ENCODE results near the gene SIL1. TPM values are rescaled to one million over a fixed set of nuclear protein-coding genes. Genes with fewer than 3 reads are reported as not detected.
"Not testable (repeated sequence)": the region's sequence is repeated elsewhere in the genome, so short reads cannot be mapped to it uniquely, and the experiment has no call there.

Gene SIL1
- total and polyA plus RNA-seq, 10 donors: 23.4 to 42.3 (median 32.6) TPM

- no peaks in the 10 kb centered on the region for H3K36me3 ChIP-seq
- TF ChIP-seq CTCF (IDR thresholded peaks at IDR 0.05 in 8 of 11, conservative IDR thresholded peaks at IDR 0.05 in 3 of 11): no peak
- TF ChIP-seq POLR2A (IDR thresholded peaks at IDR 0.05): no peak
- TF ChIP-seq POLR2AphosphoS5 (IDR thresholded peaks at IDR 0.05): no peak
- H3K9me3 ChIP-seq: peaks cover 0 to 27% (median 22%) of the 10 kb centered on the region in 8 donors
- intact Hi-C loops (cut with DNase I; ENCODE audit: low total_unique reads): no loop called here
- H3K27me3 ChIP-seq (replicated peaks in 1 of 7): no peaks in the 10 kb centered on the region
- no peak overlapping the region for H3K4me3 ChIP-seq
- H3K27ac ChIP-seq: no peak overlapping the region
- DNase-seq: no peak
- 96 to 98% (median 97%) methylated on average over 1 of the region's 1 CpG for WGBS, 5 donors
- peaks cover 0 to 12% (median 0%) of the 10 kb centered on the region in 6 donors for H3K4me1 ChIP-seq
Measured at GRCh38 chr5:139171779-139172404, 26.3 kb downstream of the SIL1 start.

GRCh38 chr5:139167952-139168720 lies 30.0 kb downstream of the SIL1 start:
- H3K4me1 ChIP-seq: peaks cover 0 to 16% (median 0%) of the 10 kb centered on the region in 6 donors
- TF ChIP-seq POLR2AphosphoS5 (IDR thresholded peaks at IDR 0.05) (no peak), CTCF (IDR thresholded peaks at IDR 0.05 in 8 of 11, conservative IDR thresholded peaks at IDR 0.05 in 3 of 11) (no peak), POLR2A (IDR thresholded peaks at IDR 0.05) (no peak)
- peaks cover 0 to 17% (median 16%) of the 10 kb centered on the region in 8 donors for H3K9me3 ChIP-seq
- no peaks in the 10 kb centered on the region for H3K36me3 ChIP-seq
- H3K4me3 ChIP-seq: no peak overlapping the region
- no peak for DNase-seq
- no peak overlapping the region for H3K27ac ChIP-seq
- H3K27me3 ChIP-seq (replicated peaks in 1 of 7): no peaks in the 10 kb centered on the region
- WGBS, 5 donors: 58 to 72% (median 61%) methylated on average over 5 of the region's 5 CpGs
- intact Hi-C loops (cut with DNase I; ENCODE audit: low total_unique reads): no loop called here

- DNase-seq: no peak
- TF ChIP-seq POLR2AphosphoS5 (IDR thresholded peaks at IDR 0.05) (no peak), POLR2A (IDR thresholded peaks at IDR 0.05) (no peak), CTCF (IDR thresholded peaks at IDR 0.05 in 8 of 11, conservative IDR thresholded peaks at IDR 0.05 in 3 of 11) (no peak)
- H3K4me3 ChIP-seq: no peak overlapping the region
- peaks cover 0 to 13% (median 11%) of the 10 kb centered on the region in 8 donors for H3K9me3 ChIP-seq
- intact Hi-C loops (cut with DNase I; ENCODE audit: low total_unique reads): no loop called here
- H3K27me3 ChIP-seq (replicated peaks in 1 of 7): no peaks in the 10 kb centered on the region
- H3K27ac ChIP-seq: no peak overlapping the region
- WGBS, 5 donors: 84 to 98% (median 93%) methylated on average over 2 of the region's 2 CpGs
- peaks cover 0 to 16% (median 0%) of the 10 kb centered on the region in 6 donors for H3K4me1 ChIP-seq
- no peaks in the 10 kb centered on the region for H3K36me3 ChIP-seq
Measured at GRCh38 chr5:139167533-139167932, 30.6 kb downstream of the SIL1 start.

- intact Hi-C loops (cut with DNase I; ENCODE audit: low total_unique reads): no loop called here
- no peaks in the 10 kb centered on the region for H3K27me3 ChIP-seq (replicated peaks in 1 of 7)
- H3K27ac ChIP-seq: no peak overlapping the region
- 92 to 97% (median 93%) methylated on average over 7 of the region's 7 CpGs for WGBS, 5 donors
- no peak for TF ChIP-seq POLR2AphosphoS5 (IDR thresholded peaks at IDR 0.05)
- TF ChIP-seq CTCF (IDR thresholded peaks at IDR 0.05 in 8 of 11, conservative IDR thresholded peaks at IDR 0.05 in 3 of 11): no peak
- no peak for TF ChIP-seq POLR2A (IDR thresholded peaks at IDR 0.05)
- no peak overlapping the region for H3K4me3 ChIP-seq
- H3K9me3 ChIP-seq: peaks cover 0 to 8% (median 6%) of the 10 kb centered on the region in 8 donors
- DNase-seq: no peak
- H3K4me1 ChIP-seq: peaks cover 0 to 16% (median 0%) of the 10 kb centered on the region in 6 donors
- H3K36me3 ChIP-seq: no peaks in the 10 kb centered on the region
Measured at GRCh38 chr5:139167063-139167462, 31.1 kb downstream of the SIL1 start.

GRCh38 chr5:139164897-139165296 lies 33.3 kb downstream of the SIL1 start:
- H3K4me3 ChIP-seq; H3K36me3 ChIP-seq; H3K9me3 ChIP-seq; DNase-seq; intact Hi-C loops (cut with DNase I; ENCODE audit: low total_unique reads); H3K27me3 ChIP-seq (replicated peaks in 1 of 7); H3K27ac ChIP-seq: not testable (repeated sequence)
- peaks cover 0 to 16% (median 0%) of the 10 kb centered on the region in 6 donors for H3K4me1 ChIP-seq
- 85 to 94% (median 90%) methylated on average over 3 of the region's 3 CpGs for WGBS, 5 donors

Measured in spleen (tissue), 11 donors.